Activated CD8-positive, alpha-beta memory T cell treated with anti-CD3 and anti-CD28 coated beads, Interleukin-2, amount 50 U/mL, for 24 hours (primary cell): ENCODE results near the gene NSG1.
"Not testable (repeated sequence)": the region's sequence is repeated elsewhere in the genome, so short reads cannot be mapped to it uniquely, and the experiment has no call there.

Source experiments
- DNase-seq: peaks from one replicate; pipeline ENCODE4 v3.0.0-alpha.2; 2020; ENCODE audit errors: extremely low read depth

The NSG1 gene

GRCh38 chr4:4432341-4433125 is 45.6 kb downstream of the NSG1 start:
- DNase-seq: no peak

- DNase-seq: no peak
Observed at GRCh38 chr4:4433941-4434340, 47.0 kb downstream of the NSG1 start.

- DNase-seq: no peak
Observed at GRCh38 chr4:4436244-4436823, 49.4 kb downstream of the NSG1 start.

- no peak for DNase-seq
Observed at GRCh38 chr4:4437798-4438470, 51.0 kb downstream of the NSG1 start.

GRCh38 chr4:4438891-4439290 is 52.0 kb downstream of the NSG1 start:
- DNase-seq: no peak

GRCh38 chr4:4439782-4440181 is 52.9 kb downstream of the NSG1 start:
- no peak for DNase-seq

- DNase-seq: no peak
Observed at GRCh38 chr4:4440333-4441061, 53.6 kb downstream of the NSG1 start.

- DNase-seq: no peak
Observed at GRCh38 chr4:4443821-4444220, 56.9 kb downstream of the NSG1 start.

- DNase-seq: no peak
Observed at GRCh38 chr4:4446434-4446833, 59.5 kb downstream of the NSG1 start.

GRCh38 chr4:4455210-4455865 is 68.4 kb downstream of the NSG1 start:
- no peak for DNase-seq

GRCh38 chr4:4456351-4456750 is 69.4 kb downstream of the NSG1 start:
- no peak for DNase-seq

GRCh38 chr4:4456816-4457578 is 70.1 kb downstream of the NSG1 start:
- DNase-seq: no peak

GRCh38 chr4:4457803-4458553 is 71.1 kb downstream of the NSG1 start:
- no peak for DNase-seq

- DNase-seq: no peak
Observed at GRCh38 chr4:4459181-4459580, 72.3 kb downstream of the NSG1 start.

GRCh38 chr4:4460759-4461158 is 73.9 kb downstream of the NSG1 start:
- no peak for DNase-seq

GRCh38 chr4:4461178-4461577 is 74.3 kb downstream of the NSG1 start:
- DNase-seq: no peak

- no peak for DNase-seq
Observed at GRCh38 chr4:4461850-4462249, 74.9 kb downstream of the NSG1 start.

GRCh38 chr4:4462970-4463369 is 76.1 kb downstream of the NSG1 start:
- DNase-seq: no peak

GRCh38 chr4:4465238-4465637 is 78.3 kb downstream of the NSG1 start:
- not testable (repeated sequence) for DNase-seq
